Measurements from ENCODE around the gene ACTG1.

DNA sequence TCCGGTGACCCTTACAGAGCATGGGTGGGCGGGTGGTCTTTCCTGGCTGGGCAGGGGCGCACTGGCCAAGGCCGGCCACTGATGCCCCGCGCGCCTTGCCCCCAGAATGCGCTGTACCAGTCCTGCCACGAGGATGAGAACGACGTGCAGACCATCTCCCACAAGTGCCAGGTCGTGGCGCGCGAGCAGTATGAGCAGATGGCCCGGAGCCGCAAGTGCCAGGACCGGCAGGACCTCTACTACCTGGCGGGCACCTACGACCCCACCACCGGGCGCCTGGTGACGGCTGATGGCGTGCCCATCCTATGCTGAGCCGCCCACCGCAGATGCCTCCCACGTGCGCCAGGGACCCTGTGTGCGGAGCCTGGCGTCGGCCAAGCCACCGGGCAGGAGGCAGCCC is 49.1 kb downstream of the ACTG1 start:
- TF ChIP-seq POLR2A (IDR thresholded peaks at IDR 0.05; ENCODE audit: low read depth, low read length), result no peak
- no peak for TF ChIP-seq TAF1 (IDR thresholded peaks at IDR 0.05; ENCODE audit: low read depth, low read length)
